ENCODE results near the gene GOSR2.

DNA sequence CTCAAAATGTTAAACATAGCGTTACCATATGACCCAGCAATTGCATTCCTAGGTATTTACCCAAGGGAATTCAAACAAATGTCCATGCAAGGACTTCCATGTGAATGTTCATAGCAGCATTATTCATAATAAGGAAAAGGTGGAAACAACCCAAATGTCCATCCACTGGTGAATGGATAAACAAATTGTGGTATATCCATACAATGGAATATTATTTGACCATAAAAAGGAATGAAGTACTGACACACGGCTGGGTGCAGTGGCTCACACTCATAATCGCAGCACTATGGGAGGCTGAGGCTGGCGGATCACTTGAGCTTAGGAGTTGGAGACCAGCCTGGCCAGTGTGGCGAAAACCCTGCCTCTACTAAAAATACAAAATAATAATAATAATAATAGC is 24.1 kb upstream of the GOSR2 start:
- TF ChIP-seq, protein P1, sequence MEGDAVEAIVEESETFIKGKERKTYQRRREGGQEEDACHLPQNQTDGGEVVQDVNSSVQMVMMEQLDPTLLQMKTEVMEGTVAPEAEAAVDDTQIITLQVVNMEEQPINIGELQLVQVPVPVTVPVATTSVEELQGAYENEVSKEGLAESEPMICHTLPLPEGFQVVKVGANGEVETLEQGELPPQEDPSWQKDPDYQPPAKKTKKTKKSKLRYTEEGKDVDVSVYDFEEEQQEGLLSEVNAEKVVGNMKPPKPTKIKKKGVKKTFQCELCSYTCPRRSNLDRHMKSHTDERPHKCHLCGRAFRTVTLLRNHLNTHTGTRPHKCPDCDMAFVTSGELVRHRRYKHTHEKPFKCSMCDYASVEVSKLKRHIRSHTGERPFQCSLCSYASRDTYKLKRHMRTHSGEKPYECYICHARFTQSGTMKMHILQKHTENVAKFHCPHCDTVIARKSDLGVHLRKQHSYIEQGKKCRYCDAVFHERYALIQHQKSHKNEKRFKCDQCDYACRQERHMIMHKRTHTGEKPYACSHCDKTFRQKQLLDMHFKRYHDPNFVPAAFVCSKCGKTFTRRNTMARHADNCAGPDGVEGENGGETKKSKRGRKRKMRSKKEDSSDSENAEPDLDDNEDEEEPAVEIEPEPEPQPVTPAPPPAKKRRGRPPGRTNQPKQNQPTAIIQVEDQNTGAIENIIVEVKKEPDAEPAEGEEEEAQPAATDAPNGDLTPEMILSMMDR (IDR thresholded peaks at IDR 0.05) = no peak
- TF ChIP-seq POLR2A (IDR thresholded peaks at IDR 0.05) (no peak), POLR2AphosphoS5 (IDR thresholded peaks at IDR 0.05) (no peak)

All from breast epithelium (tissue), 3 donors.